GM18511 (cell line): ENCODE measurements around the gene BRAF.
"Not testable (repeated sequence)": the region's sequence is repeated elsewhere in the genome, so short reads cannot be mapped to it uniquely, and the experiment has no call there.

Source experiments
- ATAC-seq: cut with Tn5 transposase; IDR thresholded peaks from one replicate; pipeline ENCODE4 v1.9.1; 2021; ENCODE audit warnings: mild to moderate bottlenecking, moderate library complexity; ENCODE audit not compliant: unreplicated experiment

The BRAF gene

GRCh38 chr7:140684066-140684950 is 240.4 kb downstream of the BRAF start:
- ATAC-seq: no peak

- ATAC-seq: no peak
Observed at GRCh38 chr7:140683657-140684056, 241.1 kb downstream of the BRAF start.

DNA sequence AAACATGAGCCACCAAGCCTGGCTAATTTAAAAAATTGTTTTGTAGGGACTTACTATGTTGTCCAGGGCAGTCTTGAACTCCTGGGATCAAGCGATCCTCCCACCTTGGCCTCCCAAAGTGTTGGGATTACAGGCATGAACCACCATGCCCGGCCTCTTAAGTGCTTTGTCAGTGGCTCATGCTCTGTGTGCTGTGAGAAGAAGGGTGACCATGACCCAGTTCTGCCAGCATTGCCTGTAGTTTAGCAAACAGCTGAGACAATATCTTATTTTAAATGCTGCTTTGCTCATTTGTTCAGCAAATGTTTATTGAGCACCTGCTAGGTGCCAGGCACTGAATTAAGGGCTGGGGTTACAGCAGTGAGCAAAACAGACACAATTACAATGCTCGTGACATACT is 243.0 kb downstream of the BRAF start:
- ATAC-seq: no peak

DNA sequence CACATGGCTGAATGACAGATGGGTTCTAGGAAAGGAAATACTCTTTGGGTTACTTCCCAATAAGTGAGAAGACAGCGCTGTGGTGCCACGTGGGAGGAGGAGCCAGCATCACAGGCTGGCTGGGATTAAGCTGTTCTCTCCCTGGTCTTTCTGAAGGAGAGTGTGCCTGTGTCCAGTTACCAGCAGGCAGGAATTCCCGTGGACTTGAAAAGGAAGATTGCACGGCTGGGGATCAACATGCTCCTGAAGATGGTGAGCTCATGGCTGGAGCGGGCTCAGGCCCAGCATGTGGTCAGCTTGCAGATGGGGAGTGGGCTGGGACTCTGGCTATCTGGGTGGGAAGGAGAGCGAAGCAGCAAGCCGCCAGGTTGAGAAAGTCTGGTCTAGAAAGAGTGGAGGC is 243.8 kb downstream of the BRAF start:
- ATAC-seq: no peak

DNA sequence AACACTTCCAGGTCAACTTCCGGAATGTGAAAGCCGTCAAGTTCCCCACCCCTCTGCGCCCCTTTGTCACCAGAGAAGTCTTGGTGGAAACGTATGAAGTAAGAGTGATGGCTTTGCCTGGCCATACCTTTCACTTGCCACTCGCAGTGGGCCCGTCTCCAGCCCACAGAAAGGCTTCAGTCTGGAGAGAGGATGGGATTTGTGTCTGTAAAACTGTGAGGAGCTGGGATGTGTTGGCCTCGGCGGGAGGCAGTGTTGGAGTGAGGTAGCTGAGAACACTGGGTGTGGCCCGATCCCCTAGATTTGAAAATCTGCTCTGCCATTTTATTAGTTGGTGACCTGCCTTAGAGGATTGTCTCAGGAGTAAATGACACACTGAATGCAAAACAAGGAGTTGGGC is 245.5 kb downstream of the BRAF start:
- no peak for ATAC-seq

GRCh38 chr7:140678816-140679130 is 246.0 kb downstream of the BRAF start:
- no peak for ATAC-seq

GRCh38 chr7:140678081-140678815 is 246.5 kb downstream of the BRAF start:
- no peak for ATAC-seq

- ATAC-seq: no peak
Observed at GRCh38 chr7:140677496-140677895, 247.2 kb downstream of the BRAF start.

- not testable (repeated sequence) for ATAC-seq
Observed at GRCh38 chr7:140676956-140677355, 247.8 kb downstream of the BRAF start.

DNA sequence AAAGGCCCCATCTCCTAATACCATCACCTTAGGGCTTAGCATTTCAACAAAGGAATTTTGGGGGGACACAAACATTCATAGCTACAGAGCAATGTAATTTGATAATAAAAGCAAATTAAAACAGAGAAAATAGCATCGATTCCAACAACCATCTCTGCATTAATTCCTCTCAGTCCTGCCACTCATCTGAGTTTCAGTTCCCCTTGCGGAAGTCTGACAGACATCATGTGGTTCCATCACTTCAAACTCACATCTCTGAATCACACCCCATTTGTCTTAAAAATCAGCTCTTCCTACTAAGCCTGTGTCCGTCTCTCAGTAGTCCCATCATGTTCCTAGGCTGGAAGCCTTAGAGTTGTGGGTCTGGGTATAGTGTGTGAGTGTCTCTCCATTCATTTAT is 248.4 kb downstream of the BRAF start:
- peak; percentile 54 for ATAC-seq

- no peak for ATAC-seq
Observed at GRCh38 chr7:140675726-140676125, 249.0 kb downstream of the BRAF start.

GRCh38 chr7:140674899-140675701 is 249.6 kb downstream of the BRAF start:
- ATAC-seq: no peak

GRCh38 chr7:140674356-140674800 is 250.4 kb downstream of the BRAF start:
- peak; percentile 28 for ATAC-seq

DNA sequence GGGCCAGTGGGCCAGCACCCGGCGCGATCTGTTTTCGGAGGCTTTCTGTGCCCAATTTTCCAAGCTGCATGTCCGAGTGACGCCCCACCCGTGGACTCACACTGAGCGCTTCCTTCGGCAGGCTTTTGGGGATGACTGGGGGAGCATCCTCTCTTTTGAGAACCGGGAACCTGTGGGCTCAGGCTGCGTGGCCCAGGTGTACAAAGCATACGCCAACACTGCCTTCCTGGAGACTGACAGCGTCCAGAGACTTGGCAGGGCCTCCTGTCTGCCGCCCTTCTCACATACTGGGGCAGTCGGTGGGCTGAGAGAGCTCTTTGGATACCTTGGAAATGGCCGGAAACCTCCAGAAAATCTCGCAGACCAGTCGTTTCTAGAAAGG is 251.0 kb downstream of the BRAF start:
- no peak for ATAC-seq

- peak; percentile 49 for ATAC-seq
Observed at GRCh38 chr7:140673063-140673773, 251.5 kb downstream of the BRAF start.

- peak; percentile 65 for ATAC-seq
Observed at GRCh38 chr7:140672382-140673062, 252.2 kb downstream of the BRAF start, which contains the start of gene ADCK2. TSS of gene ADCK2 (plus strand) at chr7:140672945. CDS start at chr7:140673331, 386 bp downstream.

- no peak for ATAC-seq
Observed at GRCh38 chr7:140671966-140672365, 252.8 kb downstream of the BRAF start.

DNA sequence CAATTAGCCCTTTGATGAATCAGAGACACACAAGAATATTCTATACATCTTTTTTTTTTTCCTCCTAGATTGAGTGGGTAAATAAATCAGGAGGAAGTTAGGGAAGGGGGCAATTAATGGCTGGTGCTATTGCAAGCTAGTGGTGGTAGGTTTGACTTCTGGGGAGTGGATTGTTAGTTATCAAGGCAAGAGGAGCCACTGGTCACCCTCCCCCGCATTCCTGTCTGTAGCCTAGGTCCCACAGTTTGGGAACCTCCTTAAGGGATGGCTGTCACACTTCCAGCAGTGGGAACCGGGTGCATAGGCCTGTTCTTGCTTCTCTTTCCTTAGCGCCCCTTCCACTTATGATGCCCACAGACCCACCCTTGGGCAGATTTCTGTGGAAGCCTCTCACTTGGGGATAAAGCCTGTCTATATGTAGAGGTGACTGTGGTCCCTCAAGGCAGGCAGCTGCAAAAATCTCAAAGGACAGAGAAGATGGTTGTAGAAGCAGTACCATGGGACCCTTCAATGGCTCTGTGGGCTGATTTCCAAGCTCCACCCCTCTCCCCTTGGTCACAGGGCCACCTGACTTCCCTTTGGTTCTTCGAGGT is 254.3 kb downstream of the BRAF start:
- no peak for ATAC-seq

DNA sequence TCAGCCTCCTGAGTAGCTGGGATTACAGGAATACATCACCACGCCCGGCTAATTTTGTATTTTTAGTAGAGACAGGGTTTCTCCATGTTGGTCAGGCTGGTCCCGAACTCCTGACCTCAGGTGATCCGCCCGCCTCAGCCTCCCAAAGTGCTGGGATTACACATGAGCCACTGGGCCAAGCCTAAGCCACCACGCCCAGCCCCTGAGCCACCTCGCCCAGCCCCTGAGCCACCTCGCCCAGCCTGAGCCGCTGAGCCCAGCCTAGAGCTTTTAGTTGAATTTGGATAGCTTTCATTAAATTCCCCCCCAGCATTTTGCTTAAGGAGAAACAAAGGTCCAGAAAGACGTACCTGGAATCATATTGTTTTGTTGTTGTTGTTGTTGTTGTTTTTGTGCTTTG is 254.9 kb downstream of the BRAF start:
- ATAC-seq: not testable (repeated sequence)

DNA sequence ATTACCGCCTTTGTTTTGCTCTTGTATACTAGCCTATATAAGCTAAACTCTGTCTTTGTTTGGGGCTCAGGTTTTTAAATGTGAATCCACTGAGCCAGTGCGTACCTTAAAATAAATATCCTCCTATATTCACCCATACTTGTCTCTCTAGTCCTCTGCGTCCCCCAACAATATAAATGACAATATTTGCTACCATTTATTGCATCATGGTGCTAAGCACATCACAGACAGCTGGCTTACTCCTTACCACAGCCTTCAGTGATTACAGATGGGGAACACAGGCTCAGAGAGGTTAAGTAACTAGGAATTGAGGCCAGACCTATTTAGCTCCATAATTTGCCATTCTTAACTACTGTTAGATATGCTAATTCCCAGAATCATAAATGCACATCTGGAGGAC is 255.4 kb downstream of the BRAF start:
- ATAC-seq: no peak
